Ecto neural progenitor cell (in vitro differentiated cells): ENCODE results near the gene SORBS1.

ENCODE experiments used
- DNase-seq: peaks from one replicate; pipeline ENCODE4 v3.0.0-alpha.2; 2018; ENCODE audit warnings: low spot score

The SORBS1 gene

GRCh38 chr10:95459446-95460045, 101.6 kb downstream of the SORBS1 start:
- no peak for DNase-seq

GRCh38 chr10:95458871-95459270, 102.3 kb downstream of the SORBS1 start:
- no peak for DNase-seq

DNA sequence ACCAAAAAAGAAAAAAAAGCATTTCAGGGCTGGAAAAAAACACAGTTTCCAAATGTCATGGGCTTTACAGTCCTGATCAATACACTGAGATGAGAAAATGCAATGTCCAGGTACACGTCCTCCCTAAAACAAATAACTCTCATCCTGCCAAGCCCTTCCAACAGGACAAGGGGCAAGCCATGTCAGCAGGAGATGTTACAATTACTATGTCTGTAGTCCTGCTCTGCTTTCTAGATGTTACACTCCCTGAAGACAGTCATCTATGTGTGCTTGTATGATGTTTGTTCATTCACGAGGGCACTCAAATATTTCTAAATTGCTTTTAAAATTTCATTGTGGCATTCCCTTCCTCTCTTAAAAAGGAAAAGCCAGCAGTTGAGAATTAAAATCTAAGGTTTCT, 103.2 kb downstream of the SORBS1 start:
- DNase-seq, result no peak

DNA sequence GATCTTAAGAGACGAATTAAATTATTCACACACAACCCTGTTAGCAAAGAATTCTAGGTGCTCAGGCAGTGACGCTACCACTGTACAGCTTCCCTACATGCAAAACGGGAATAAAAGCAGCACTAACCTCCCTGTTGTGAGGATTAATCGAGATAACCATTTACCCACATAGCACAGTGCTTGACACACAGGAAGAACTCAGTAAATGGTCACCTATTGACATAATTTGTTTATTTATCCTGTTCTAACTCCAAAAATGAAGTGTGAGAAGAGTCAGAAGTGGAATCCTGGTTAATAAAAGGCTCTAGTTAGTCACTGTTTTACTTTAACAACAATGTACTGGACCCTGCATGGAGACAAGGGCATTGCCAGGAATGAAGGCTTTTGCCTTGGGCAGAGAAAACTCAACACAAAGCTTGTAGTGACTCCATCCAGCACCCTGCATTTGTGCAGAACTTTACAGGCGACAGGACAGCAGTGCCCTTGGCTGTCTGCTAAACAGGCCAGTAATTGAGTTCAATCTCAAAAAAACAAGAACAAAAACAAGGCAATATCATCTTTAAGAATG, 103.8 kb downstream of the SORBS1 start:
- no peak for DNase-seq

DNA sequence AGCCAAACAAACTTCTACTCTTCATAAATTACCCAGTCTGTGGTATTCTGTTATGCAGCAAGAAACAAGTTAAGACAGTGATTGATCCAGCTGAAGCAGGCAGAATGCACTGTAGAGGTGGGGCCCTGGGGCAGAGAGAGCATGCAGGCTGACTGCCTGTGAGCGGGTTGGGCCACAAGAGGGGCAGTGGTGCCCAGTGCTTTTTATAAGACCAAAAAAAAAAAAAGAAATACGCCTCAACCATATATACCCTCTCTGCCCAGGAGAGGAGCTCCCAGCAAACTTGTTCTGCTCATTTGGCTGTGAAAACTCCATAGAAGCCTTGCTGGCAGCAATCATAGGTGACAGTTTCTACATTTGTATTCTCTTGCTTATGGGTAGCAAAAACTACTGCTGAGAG, 104.7 kb downstream of the SORBS1 start:
- no peak for DNase-seq

DNA sequence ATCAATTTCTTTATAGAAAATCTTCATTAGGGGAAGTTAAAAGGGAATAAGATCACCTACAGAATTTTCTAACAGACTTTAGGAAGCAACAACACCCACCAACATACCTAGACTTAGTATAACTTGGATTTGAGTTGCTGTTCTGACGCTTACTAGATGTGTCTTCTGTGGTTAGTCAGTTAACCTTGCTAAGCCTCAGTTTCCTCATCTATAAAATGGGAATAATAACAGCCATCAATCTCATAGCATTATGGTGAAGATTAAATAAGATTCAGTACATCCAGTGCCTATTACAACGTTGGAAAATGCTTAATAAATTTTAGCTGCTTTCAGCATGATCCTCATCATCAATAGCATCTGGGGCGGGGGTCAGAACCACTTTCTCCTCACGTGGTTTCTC, 106.2 kb downstream of the SORBS1 start:
- DNase-seq, result no peak

GRCh38 chr10:95454356-95454755, 106.8 kb downstream of the SORBS1 start:
- DNase-seq, result no peak

- DNase-seq, result no peak
Observed at GRCh38 chr10:95451568-95452524, 109.3 kb downstream of the SORBS1 start.

DNA sequence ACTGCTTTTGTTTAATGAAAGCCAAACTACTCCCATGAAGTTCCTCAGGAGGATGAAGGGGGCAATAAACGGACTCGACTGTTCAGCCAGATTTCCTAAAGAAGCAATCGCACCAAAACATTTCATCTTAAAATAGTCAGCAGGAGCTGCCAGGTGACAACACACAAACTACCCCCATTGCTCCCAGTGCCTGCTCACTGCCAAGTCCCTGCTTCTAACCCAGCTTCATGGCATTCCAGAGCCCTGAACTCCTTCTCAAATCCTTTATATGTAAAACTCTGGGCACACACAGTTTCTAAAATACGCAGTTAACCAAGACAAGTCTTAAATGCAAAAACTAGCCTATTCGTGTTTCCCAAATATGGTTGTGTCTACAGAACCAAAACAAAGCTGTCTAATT, 110.0 kb downstream of the SORBS1 start:
- DNase-seq, result no peak

DNA sequence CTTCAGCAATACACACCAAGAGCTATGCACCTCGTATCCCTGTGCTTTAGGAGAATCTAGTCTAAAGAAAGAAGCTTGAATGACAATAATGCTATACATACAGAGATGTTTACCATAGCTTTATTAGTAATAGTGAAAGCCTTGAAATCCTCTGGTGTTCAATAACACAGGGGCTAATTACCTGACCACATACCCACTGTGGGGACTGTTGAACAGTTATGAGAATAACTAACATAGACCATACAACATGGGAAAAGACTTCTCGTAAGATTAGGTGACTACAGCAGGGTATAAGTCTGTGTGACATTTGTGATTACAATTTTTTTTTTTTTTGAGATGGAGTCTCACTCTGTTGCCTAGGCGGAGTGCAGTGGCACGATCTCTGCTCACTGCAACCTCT, 111.0 kb downstream of the SORBS1 start:
- no peak for DNase-seq

DNA sequence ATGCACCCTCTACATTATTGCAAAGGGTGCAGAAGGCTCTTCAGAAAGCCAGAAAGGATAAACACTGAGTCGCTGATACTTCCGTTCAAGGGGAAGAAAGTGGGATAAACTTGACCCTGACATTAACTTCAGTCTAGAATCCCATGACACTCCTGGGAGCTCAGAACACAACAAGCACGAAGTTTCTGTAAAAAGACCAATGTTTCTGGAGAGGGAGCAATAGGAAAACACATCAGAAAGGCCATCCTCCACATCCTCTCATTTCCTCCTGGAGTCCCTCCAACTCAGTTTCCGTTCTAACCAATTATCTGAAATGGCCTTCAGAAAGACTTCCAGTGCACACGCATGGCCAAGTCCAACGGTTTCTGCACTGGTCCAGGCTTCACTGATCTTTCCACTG, 113.5 kb downstream of the SORBS1 start:
- DNase-seq, result no peak

GRCh38 chr10:95445837-95446486, 115.2 kb downstream of the SORBS1 start:
- DNase-seq, result no peak

GRCh38 chr10:95445223-95445836, 115.8 kb downstream of the SORBS1 start:
- DNase-seq, result no peak

DNA sequence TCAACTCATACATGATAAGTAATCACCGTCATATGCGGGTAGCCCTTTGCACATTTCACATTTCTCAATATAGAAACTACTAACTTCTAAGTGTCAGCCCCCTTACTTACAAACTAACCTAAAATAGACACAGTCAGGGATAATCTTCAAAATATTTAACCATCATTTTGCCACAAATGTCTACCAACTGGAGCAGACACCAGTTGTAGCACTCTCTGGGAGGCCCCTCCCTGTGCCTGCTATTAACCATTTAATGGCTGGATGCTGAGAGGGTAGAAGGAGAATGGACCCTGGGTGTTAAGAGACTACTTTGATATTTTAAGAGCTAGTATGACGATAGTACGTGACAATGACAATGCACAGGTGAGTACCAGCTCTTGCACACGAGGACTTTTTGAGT, 116.4 kb downstream of the SORBS1 start:
- no peak for DNase-seq

DNA sequence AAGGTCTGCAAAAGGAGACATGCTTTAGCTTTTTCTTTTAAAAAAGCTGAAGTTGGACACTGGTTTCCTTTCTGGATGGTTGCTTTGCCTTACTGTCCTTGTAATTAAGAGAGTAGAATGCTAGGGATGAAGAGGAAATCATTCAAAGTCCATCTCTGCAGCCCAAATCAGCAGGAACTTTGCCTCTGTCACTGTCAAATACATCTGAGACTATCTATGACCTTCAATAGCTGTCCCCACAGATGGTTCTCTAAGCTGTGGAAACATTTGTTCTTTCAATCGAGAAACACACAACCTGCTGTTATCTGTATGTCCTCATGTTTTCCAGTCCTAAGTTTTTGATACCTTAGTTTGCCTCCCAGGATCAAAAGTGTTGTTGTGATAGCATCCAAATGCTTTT, 117.5 kb downstream of the SORBS1 start:
- DNase-seq, result no peak

GRCh38 chr10:95442341-95442740, 118.8 kb downstream of the SORBS1 start:
- no peak for DNase-seq

DNA sequence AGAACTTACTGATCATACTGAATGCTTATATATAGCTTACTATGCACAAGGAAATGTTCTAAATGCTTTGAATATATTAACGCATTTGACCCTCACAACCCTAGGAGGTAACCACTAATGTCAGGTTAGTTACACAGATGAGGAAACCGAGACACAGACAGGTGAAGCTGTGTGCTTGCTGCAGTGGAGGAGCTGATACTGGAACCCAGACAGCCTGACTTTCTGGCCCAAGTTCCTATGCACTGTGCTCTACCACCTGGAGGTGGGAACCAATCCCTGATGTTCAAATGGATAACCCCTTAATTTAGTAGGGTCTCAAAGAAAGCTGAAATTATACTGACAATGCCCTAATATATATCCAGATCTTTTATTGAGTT, 119.6 kb downstream of the SORBS1 start:
- DNase-seq, result no peak

GRCh38 chr10:95440756-95441546, 120.2 kb downstream of the SORBS1 start:
- no peak for DNase-seq

DNA sequence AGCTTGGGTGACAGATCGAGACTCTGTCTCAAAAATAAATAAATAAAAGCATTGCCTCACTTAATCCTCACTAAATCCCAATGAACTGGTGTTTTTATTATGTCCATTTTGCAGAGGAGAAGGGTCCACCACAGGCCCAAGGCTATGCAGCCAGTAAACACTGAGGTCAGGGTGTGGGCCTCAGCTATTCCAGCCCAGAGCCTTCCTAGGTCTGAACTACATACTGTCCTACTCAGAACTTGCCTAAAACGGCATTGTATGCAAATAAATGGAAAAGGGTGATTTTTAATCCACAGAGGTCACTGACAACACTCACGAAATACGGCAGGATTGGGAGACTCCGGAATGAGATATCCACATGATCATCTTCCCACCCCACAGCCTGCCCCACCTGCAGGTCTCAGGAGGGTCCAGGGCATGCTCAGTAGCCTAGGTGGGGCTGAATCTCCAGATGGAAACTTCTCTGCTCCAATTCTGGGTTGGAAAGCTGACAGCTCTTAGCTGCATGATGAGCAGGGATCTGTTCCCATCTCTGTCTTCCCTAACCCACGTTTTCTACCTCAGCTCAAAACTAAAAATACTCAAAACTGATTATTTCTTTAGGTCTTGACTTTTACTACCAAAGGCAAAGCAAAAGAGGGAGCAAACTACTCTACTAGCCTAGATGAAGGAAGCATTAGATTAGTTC, 121.0 kb downstream of the SORBS1 start:
- DNase-seq, result no peak

GRCh38 chr10:95438781-95439180, 122.4 kb downstream of the SORBS1 start:
- DNase-seq, result no peak

- no peak for DNase-seq
Observed at GRCh38 chr10:95437669-95438068, 123.5 kb downstream of the SORBS1 start.
